NCI-H2029 treated with DMSO at 0.1 percent for 48 hours (cell line): Measurements from ENCODE around the gene BLOC1S3.

Experiments
- DNase-seq: peaks from one replicate; lab custom pipeline; 2025; lab: John Stamatoyannopoulos, UW

BLOC1S3 gene

DNA sequence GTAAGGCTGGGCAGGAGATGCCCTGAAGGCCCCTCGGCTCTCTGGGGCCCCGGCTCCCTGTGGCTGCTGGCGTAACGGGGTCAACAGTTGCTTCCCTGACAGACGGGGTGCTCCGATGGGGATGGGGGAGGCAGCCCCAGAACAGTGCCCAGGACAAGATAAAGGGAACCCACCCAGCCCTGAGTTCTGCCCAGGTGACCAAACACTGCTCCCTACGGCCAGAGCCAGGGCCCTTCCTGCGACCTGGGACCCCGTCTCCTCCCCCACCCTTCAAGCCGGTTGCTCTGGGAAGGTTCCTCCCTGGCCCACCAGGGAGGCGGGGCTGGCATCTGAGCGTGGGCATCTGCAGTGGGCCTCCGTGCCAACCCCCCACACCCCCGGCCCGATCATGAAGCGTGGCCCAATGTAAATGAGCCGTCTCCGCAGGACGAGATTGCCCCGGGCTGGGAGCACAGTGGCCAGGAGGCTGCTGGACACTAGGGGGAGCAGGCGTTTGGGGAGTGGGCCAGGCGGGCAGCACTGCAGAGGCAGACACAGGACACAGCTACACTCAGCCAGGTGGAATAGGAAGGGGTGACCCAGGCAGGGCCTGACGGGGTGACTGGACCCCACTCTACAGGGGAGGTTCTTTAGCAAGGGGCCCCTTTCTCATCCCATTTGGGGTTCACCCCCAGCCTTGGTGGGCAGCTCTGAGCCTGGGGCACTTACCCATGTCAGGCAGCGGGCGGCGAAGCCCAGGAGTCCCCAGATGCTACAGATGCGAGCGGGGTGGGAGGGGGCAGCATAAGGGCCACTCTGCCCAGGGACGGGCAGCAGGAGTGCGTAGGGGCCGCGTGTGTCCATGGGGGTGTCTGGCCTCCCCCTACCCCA is 16.6 kb upstream of the BLOC1S3 start:
- DNase-seq: no peak

DNA sequence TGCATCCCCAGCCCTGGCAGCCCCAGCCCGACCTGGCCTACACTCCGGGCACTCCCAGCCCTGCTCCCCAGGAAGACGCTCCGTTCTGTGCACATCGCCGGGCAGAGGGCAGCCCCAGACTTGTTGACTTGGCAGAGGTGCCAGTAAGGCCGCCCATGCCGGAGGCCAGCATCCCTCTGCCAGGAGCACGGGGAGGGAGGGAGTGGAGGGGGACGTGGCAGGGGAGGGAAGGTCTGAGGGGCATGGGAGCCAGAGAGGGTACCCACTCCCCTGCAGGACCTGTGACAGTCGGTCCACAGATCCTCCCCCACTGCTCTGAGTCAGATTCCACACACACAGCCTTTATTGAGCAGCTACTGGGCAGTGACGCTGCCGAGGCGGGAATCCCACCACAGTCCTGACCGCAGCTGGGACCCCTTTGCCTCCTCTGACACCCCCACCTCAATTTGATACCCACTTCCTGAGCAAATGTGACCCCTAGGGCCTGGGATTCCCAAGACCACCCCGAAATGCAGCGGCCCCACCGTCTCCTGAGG is 15.9 kb upstream of the BLOC1S3 start:
- DNase-seq: peak; percentile 14

DNA sequence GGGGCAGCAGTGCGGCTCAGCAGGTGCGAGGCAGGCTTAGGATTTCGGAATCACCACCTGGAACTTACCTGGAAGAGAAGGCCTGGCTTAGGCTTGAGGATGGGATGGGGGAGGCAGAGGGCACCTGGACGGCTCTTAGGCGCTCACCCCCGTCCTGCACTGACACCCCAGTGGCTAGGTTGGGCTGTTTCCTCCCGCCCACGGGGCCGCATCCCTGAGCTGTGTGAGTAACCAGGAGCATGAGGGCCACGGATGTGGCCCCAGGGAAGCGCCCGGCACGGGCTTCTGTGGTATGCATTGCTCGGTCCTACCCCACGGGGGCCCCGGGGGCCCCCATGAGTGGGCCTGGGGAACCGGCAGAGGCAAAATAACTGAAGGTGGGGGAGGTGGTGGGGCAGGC is 15.4 kb upstream of the BLOC1S3 start:
- DNase-seq: no peak

DNA sequence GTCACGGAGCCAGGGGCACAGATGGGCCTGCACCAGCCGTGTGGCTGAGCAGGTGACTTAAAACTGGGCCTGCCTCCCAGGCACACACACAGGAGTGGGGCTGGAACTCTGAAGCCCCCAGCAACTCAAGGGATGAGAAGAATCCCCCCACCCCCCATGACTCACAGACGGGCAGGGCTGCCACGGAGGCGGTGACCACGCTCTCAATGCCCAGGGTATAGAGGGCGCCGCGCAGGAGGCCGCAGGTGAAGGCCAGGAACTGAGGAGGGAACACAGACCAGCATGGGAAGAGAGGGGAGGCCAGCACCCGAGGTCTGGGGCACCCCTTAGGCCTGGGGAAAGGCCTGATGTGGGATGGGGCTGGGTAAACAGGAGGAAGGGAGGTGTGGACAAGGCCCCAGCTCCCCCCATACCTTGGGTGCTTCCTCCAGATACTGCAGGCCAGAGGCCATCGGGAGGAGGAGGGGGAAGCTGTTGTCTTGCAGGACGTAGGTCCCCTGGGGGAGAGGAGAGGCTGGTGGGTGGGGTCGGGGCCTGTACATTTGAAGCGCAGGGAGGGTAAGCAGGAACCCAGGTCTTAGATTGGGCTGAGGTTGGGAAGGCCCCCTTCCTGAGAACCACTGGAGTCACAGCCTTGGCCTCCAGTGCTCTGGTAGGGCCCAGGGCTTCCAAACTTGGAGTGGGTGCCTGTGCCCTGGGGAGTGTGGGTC is 14.7 kb upstream of the BLOC1S3 start:
- DNase-seq: no peak

DNA sequence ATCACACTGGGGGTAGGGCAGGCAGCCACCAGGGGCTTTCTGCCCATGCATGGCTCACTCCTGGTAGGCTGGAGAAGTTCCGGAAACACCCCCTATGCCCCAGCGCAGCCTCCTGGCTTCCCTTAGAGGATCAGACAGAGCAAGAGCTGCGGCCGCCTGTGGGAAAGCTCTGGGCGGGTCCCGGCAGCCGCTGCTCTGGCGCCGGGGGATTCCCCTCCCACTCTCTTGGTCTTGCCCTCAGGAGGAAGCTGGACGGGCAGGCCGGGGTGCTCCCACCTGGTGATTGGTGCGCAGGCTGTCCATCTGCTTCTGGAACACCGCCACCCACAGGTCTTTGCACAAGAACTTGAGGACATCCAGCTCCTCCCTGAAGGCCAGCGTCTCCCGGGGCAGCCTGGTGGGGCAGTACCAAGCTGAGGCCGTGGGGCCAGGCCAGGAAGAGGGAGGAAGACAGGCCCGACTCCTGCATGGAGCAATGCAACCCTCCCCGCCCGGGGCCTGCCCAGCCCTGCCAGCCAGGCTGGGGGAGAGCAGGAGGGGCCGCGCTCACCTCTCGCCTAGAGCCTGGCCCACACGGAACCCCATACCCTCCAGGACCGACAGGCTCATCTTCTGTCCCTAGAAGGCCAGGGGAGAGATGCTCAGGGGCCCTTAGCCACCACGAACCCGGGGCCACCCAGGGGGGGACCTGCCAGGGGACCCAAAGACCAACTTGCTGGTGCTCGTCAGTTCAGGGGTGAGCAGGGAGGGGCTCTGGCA is 13.8 kb upstream of the BLOC1S3 start:
- DNase-seq: no peak

DNA sequence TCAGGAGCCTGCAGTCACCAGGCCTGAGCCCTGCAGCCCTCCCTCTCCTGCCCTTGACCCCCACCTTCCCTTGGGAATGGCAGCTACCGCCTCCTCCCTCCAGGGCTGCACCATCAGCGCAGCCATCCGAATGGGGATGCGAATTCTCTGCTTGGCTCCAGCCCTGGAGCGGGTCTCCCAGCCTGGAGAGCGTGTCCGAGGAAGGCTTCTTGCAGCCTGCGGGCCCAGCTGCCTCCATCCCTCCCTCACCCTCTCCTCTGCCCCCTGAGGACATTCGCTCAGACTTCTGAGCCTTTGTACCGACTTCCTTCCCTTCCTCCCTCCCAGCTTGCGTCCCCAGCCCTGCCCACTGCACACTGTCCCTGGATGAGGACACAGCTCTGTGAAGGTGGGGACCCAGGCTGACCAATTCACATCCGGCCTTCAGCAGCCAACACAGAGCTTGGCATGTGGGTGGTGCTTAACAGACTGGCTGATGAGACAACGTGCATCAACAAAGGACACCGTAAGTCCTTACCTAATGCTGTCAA is 11.8 kb upstream of the BLOC1S3 start:
- no peak for DNase-seq

DNA sequence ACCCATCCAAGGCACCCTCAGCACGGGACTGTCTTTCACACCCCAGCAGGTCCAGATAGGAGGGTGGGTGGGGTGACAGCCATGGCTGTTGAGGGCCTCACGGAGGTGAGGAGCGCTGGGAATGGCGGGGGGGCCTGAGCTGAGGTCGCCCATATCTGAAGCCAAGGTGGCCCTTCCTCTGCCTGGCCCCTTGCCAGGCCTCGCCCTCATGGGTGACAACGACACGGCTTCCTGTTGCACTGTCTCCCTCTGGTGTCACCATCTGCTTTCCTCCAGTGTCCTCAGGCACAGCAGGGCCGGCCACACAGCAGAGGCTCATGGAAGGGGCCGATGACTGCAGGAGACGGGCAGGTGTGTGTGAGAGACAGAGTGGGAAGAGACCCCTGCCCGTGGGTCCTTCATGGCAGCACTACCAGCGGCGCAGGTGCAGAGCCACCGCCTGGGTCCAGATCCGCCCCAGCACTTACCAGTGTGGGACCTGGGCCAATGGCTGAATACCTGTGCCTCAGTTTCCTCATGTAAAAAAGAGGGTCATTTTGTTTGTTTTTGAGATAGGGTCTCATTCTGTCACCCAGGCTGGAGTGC is 9.7 kb upstream of the BLOC1S3 start:
- peak; percentile 3 for DNase-seq

DNA sequence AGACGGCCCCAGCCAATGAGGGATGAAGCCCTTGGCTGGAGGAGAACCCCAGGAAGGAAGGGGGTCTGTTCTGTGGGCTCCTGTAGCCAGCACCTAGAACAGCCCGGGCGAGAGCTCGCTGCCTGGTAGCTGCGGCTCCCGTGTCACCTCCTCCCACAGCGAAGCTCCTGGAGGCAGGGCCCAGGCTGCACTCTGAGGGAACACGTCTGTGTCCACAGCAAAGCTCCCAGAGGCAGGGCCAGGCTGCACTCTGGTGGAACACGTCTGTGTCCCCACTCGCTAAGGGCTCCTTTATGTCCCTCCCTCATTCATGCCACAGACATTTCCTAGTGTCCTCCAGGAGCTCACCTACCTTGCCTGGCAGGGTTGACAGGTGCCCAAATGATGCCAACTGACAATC is 9.0 kb upstream of the BLOC1S3 start:
- no peak for DNase-seq

DNA sequence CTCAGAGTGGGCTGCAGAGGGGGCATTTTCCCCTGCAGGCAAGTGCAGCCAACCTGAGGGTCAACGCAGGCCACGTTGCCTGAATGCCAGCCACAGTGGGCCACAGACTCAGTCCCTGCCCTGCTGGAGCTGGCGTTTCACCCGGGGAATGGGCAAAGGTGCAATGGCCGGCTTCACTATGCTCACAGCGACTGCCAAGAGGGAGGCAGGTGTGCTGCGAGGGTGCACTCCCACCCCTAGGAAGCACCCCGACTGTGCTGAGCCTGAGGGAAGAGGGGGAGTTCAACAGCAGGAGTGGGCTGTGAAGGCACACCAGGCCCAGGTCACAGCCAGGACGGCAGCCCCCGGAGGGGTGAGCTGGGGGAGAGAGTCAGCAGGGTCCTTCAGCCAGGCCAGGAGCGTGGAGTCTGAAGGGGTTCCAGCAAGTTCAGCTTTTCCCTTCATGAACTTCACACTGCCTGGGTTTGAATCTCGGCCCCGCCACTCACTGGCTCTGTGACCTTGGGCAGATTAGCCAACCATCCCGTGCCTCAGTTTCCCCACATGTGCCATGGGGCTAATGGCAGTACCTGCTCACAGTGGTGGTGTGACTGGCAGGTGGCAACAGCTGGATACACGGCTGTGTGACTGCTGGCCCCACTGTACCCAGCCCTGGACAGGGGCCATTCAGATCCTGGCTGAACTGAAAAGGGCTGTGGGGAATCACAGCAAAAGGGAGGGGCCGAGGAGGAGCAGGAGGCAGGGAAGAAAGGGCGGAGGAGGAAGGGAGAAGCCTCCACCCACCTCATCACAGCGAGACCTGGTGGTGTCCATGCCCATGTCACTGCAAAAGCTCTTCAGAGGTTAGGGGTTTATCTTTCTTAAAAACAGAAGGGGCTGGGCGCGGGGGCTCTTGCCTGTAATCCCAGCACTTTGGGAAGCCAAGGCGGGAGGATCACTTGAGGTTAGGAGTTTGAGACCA is 8.2 kb upstream of the BLOC1S3 start:
- DNase-seq: no peak

DNA sequence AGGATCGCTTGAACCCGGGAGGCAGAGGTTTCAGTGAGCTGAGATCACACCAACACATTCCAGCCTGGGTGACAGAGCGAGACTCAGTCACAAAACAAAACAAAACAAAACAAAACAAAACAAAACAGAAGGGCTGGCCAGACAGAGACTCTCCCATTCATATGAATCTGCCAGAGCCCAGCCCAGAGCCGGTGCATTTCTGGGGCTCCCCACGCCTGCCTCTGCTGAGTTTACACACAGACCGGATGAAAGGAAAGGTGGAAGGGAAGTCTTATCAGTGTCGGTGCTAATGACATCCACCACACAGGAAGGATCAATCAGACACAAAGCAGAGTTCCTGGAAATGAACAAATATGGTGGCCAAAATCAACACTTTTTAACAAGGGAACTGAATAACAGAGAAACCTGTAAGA is 7.4 kb upstream of the BLOC1S3 start:
- DNase-seq: no peak

DNA sequence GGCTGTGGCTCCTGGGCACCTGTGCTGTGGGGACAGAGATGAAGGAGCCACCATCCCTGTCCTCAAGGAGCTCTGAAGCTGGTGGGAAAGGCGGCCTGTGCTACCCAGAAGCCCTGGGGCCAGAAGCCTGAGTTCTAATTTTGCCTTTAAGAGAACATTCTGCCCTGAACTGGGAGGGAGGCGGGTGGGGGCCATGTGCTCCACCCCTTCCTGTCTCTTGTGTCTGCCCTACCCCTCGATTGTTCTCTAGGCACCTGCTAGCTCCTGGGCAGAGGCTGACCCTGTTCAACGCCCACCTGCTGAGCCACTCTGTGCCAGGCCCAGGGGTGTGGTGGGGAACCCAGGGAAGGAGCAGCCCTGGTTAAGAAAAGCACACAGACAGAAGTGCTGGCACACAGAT is 6.4 kb upstream of the BLOC1S3 start:
- no peak for DNase-seq

DNA sequence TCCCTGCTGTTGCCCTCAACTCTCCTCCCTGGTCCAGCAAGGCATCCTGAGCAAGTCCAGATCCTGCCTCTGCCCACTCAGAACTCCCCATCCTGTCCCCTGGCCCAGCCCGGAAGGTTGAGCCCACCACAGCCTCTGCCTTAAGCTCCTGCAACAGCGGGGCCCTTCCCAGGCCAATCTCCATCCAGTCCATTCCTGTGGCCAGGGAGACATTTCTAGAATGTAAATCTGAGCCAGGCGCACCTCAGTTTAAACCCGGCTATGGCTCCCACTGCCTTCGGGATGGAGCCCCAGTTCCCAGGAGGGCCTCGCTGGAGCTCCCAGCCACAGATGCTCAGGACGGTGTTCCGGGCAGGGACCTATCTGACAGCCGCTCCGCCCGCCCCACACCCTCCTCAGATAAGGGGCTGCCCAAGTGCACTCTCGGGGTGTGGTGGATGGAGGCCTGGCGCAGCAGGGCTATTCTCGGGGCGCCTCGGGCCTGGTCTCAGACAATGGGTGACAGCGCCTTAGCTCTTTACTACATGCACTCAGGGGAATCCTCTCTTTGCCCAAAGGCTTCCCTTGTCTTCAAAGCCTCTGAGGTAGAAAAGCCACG is 5.9 kb upstream of the BLOC1S3 start:
- DNase-seq: no peak

DNA sequence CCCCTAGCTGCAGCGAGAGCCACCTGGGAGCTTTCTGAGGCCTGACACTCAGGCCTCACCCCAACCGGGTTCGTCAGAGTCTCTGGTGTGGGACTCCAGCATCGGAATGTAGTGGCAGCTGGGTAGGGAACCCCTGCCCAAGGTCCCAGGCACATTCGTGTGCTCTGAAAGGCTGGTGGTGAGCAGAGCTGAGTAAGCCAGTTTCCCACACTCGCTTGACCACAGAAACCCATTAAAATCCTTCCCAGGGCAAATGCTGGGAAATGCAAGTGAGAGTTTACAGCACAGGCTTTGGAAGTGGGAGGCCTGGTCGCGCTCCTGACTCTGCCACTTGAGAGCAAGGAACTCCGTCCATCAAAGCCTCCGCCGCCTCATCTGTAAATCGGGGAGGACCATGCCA is 4.8 kb upstream of the BLOC1S3 start:
- no peak for DNase-seq

DNA sequence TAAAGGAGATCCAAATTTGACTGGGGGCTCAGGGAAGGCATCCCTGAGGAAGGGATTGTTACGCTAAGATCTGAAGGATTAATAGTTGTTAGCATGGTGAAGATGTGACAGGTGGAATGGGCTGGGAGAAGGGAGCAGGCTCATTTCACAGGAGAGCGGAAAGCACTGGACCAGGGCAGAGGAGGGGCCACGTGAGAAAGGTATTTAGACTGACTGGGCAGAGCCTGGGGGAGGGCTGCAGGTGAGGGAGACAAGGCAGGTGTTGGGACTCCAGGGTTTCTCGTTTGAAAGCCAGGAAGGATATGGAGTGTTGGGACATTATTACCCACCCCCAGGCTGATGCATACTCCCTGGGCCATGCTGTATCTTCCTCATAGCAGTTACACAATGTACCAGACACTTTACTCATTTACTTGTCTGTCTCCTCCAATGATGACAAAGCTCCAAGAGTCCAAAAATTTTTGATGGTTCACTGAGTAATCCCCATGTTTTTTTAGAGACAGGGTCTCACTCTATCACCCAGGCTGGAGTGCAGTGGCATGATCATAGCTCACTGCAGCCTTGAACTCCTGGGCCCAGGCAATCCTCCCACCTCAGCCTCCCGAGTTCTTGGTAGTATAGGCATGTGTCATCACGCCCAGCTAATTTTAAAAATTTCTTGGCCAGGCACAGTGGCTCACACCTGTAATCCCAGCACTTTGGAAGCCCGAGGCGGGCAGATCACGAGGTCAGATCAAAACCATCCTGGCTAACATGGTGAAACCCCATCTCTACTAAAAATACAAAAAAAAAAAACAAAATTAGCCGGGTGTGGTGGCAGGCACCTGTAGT is 2.9 kb upstream of the BLOC1S3 start:
- DNase-seq: no peak

DNA sequence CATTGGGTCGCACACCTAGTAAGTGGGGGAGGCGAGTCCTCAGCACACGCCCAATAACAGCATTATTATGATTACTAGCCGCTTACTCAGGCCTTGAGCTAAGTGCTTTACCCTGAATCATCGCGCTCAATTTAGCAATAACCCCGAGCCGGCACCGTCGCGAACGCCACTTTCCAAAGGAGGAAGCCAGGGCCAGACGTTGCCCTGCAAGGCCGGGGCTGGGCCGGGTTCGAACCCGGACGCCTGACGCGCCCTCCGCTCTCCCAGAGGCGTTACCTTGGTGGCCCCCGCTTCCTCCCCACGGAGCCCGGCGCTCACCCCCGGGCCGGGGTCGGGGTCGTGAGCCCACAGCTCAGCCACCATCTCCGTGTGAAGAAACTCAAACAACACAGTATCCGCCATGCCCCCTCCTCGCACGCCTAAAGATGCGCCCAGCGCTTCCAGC is 745 bp upstream of the BLOC1S3 start, which contains the start of gene TRAPPC6A:
TSS of gene TRAPPC6A (minus strand) at position 421 of the 445 bp plus-strand sequence. CDS start at position 402, 19 bp downstream.
- no peak for DNase-seq

DNA sequence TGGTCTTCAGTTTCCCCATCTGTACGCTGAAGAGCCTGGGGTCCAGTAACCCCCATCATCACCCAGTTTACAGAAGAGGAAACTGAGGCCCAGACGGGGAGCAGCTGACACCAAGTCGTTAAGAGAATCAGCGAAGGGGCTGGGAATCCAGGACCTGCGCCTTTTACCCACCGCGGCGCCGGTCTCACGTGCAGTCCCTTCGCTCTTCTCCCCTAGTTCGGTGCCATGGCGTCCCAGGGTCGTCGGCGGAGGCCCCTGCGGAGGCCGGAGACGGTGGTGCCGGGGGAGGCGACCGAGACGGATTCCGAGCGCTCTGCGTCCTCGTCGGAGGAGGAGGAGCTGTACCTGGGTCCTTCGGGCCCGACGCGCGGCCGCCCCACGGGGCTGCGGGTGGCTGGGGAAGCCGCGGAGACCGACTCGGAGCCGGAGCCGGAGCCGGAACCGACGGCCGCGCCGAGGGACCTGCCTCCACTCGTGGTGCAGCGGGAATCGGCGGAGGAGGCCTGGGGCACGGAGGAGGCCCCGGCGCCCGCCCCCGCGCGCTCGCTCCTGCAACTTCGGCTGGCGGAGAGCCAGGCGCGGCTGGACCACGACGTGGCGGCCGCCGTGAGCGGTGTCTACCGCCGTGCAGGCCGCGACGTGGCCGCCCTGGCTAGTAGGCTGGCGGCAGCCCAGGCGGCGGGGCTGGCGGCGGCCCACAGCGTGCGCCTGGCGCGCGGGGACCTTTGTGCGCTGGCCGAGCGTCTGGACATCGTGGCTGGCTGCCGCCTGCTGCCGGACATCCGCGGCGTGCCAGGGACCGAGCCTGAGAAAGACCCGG is 698 bp downstream of the BLOC1S3 start:
- DNase-seq: no peak

DNA sequence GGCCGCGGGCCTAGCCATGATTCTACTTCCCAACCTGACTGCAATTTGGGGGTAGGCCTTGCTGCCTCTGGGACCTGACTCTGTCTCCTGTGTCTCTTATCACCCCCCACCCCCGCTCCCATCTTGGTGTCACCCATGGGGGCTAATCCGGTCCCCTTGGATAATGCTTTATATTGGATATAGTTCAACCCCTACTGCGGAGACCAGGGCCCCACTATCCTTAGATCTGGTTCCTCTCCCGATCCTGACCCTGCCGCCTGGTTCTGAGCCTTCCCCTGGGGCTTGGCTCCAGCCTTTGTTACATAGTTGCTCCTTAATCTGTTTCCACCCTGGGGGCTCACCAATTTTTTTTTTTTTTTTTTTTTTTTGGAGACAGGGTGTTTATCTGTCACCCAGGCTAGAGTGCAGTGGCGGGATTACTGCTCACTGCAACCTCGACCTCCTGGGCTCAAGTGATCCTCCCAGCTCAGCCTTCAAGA is 1.3 kb downstream of the BLOC1S3 start:
- DNase-seq: no peak

DNA sequence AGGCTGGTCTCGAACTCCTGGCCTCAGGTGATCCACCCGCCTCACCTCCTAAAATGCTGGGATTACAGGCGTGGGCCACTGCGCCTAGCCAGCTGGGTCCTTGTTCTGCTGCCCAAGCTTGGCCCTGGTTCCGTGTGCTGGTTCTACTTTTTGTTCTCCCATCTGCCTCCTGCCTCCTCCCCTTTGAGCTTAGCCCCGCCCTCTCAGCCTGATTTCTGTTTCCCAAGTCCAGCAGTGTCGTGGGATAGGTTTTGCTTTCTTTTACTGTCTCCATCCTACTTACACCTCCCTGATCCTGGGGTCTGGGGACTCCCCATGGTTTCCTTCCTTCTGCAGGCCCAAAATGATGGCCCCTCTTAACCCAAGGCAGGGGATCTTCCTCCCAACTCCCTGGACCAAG is 2.4 kb downstream of the BLOC1S3 start:
- DNase-seq: no peak
